SK-N-SH (cell line): ENCODE results near the gene ITSN1. TPM values are rescaled to one million over a fixed set of nuclear protein-coding genes. Genes with fewer than 3 reads are reported as not detected.
A peak's percentile ranks its signal among the peaks of the same experiment; 100 is the strongest.

Source experiments
- CTCF ChIA-PET: fragments of 300-600, 350-600 bp; formaldehyde crosslinking; extraction: SDS; loops from one replicate; lab custom pipeline; 2021; lab: Yijun Ruan, JAX
- POLR2A ChIA-PET: fragments of 350-600 bp; sonication (Branson Sonifier 250); formaldehyde crosslinking; extraction: SDS; loops from one replicate; lab custom pipeline; 2020; ENCODE audit warnings: antibody characterized with exemption, inconsistent platforms; lab: Yijun Ruan, JAX
- DNase-seq: peaks from one replicate; pipeline ENCODE4 v3.0.0; 2012
- H2AFZ ChIP-seq: fragments of 200-600 bp; sonication (generic); 2 replicates; pipeline ENCODE4 v1.8.1; 2016; ENCODE audit warnings: antibody characterized with exemption, mild to moderate bottlenecking, low read depth
- H3F3A ChIP-seq: fragments of 200-600 bp; sonication (generic); replicated peaks from 2 replicates; pipeline ENCODE3; 2016; ENCODE audit warnings: antibody characterized with exemption, mild to moderate bottlenecking; ENCODE audit not compliant: insufficient read depth
- H3K27ac ChIP-seq, 2 experiments: fragments of 200-500 bp in 1 of 2; fragments of 200-600 bp in 1 of 2; sonication (Bioruptor generic) in 1 of 2; sonication (generic), shearing (Covaris generic) in 1 of 2; 2 replicates each; pipeline versions ENCODE4 v1.5.1 to v1.6.1; 2014 to 2016; ENCODE audit warnings: low read depth in 2 of 2, inconsistent platforms in 1 of 2, low read length in 1 of 2, mild to moderate bottlenecking in 1 of 2, mixed read lengths in 1 of 2
- H3K27me3 ChIP-seq: fragments of 200-600 bp; sonication (generic), shearing (Covaris generic); 2 replicates; pipeline ENCODE4 v1.6.1; 2016; ENCODE audit warnings: mixed run types; ENCODE audit not compliant: insufficient read depth
- H3K36me3 ChIP-seq, 2 experiments: fragments of 200-500 bp in 1 of 2; fragments of 200-600 bp in 1 of 2; sonication (Bioruptor generic) in 1 of 2; sonication (generic) in 1 of 2; replicated peaks in 1 of 2; 2 replicates each; pipeline versions ENCODE3 to v1.5.1; 2014 to 2016; ENCODE audit warnings: low read length in 1 of 2, mild to moderate bottlenecking in 1 of 2; ENCODE audit not compliant: insufficient read depth in 2 of 2, control insufficient read depth in 1 of 2
- H3K4me1 ChIP-seq, 2 experiments: fragments of 200-500 bp in 1 of 2; fragments of 200-600 bp in 1 of 2; sonication (Bioruptor generic) in 1 of 2; sonication (generic), shearing (Covaris generic) in 1 of 2; 2 replicates each; pipeline versions ENCODE4 v1.5.1 to v1.6.1; 2014 to 2016; ENCODE audit warnings: low read depth in 1 of 2, low read length in 1 of 2, mixed run types in 1 of 2; ENCODE audit not compliant: insufficient read depth in 2 of 2, control insufficient read depth in 1 of 2
- H3K4me2 ChIP-seq: fragments of 200-600 bp; sonication (generic), shearing (Covaris generic); 2 replicates; pipeline ENCODE4 v1.6.1; 2017; ENCODE audit warnings: mixed run types
- H3K4me3 ChIP-seq, 2 experiments: fragments of 200-500 bp in 1 of 2; fragments of 200-600 bp in 1 of 2; sonication (Bioruptor generic) in 1 of 2; sonication (generic), shearing (Covaris generic) in 1 of 2; 2 replicates each; pipeline versions ENCODE4 v1.5.1 to v1.8.1; 2014 to 2016; ENCODE audit warnings: low read depth in 2 of 2, inconsistent platforms in 1 of 2, low read length in 1 of 2, mild to moderate bottlenecking in 1 of 2, mixed read lengths in 1 of 2, moderate library complexity in 1 of 2
- H3K79me2 ChIP-seq: fragments of 200-600 bp; sonication (generic); 2 replicates; pipeline ENCODE4 v1.8.1; 2017; ENCODE audit warnings: mild to moderate bottlenecking; ENCODE audit not compliant: insufficient read depth
- H3K9ac ChIP-seq: fragments of 200-600 bp; sonication (generic); 2 replicates; pipeline ENCODE4 v1.6.1; 2017; ENCODE audit warnings: mixed run types
- H3K9me2 ChIP-seq: fragments of 200-600 bp; sonication (generic); 2 replicates; pipeline ENCODE4 v1.6.1; 2017; ENCODE audit warnings: mixed run types
- H3K9me3 ChIP-seq: fragments of 200-600 bp; sonication (generic); 2 replicates; pipeline ENCODE4 v1.6.1; 2017; ENCODE audit warnings: mixed run types, mild to moderate bottlenecking, moderate library complexity
- H4K20me1 ChIP-seq: fragments of 200-600 bp; sonication (generic); 2 replicates; pipeline ENCODE4 v1.6.1; 2017; ENCODE audit warnings: mild to moderate bottlenecking, mixed run types; ENCODE audit not compliant: insufficient read depth
- CHD2 ChIP-seq: fragments of 150-350 bp; IDR thresholded peaks from 2 replicates; pipeline ENCODE4 v1.6.1; 2018; ENCODE audit warnings: low read length; ENCODE audit not compliant: partially characterized antibody
- CTCF ChIP-seq: fragments of 200-600 bp; sonication (generic); IDR thresholded peaks from 2 replicates; pipeline ENCODE4 v1.6.1; 2017; ENCODE audit warnings: antibody characterized with exemption, mild to moderate bottlenecking, moderate library complexity
- ELF1 ChIP-seq: IDR thresholded peaks from 2 replicates; pipeline ENCODE4 v1.4.0; 2012
- EZH2phosphoT487 ChIP-seq: fragments of 200-600 bp; sonication (generic); IDR thresholded peaks from 2 replicates; pipeline ENCODE4 v1.6.1; 2017; ENCODE audit warnings: low read depth, mixed run types, mild to moderate bottlenecking, antibody characterized with exemption, moderate library complexity, borderline replicate concordance
- FOSL2 ChIP-seq: IDR thresholded peaks from 2 replicates; pipeline ENCODE4 v1.4.0; 2012; ENCODE audit warnings: low read depth, mild to moderate bottlenecking, moderate library complexity, borderline replicate concordance
- FOXJ3 ChIP-seq: sonication (generic); formaldehyde crosslinking; IDR thresholded peaks from 2 replicates; pipeline ENCODE4 v1.5.1; 2020; ENCODE audit warnings: mild to moderate bottlenecking, missing genetic modification reagents
- JUND ChIP-seq: IDR thresholded peaks from 2 replicates; pipeline ENCODE4 v1.4.0; 2012
- MEF2A ChIP-seq: IDR thresholded peaks from 2 replicates; pipeline ENCODE4 v1.4.0; 2012; ENCODE audit warnings: low read depth, borderline replicate concordance
- NFIC ChIP-seq: IDR thresholded peaks from 2 replicates; pipeline ENCODE4 v1.4.0; 2012; ENCODE audit warnings: borderline replicate concordance
- PBX3 ChIP-seq: IDR thresholded peaks from 2 replicates; pipeline ENCODE4; 2012
- POLR2AphosphoS5 ChIP-seq: IDR thresholded peaks from 2 replicates; pipeline ENCODE4 v1.6.1; 2012; ENCODE audit warnings: low read depth, low read length
- TAF1 ChIP-seq: IDR thresholded peaks from 2 replicates; pipeline ENCODE4 v1.6.1; 2012; ENCODE audit warnings: low read depth, mild to moderate bottlenecking, low read length, moderate library complexity, borderline replicate concordance
- USF1 ChIP-seq: IDR thresholded peaks from 2 replicates; pipeline ENCODE4 v1.4.0; 2012; ENCODE audit warnings: low read depth, borderline replicate concordance
- YY1 ChIP-seq: IDR thresholded peaks from 2 replicates; pipeline ENCODE4 v1.4.0; 2012; ENCODE audit warnings: low read depth, mild to moderate bottlenecking
- WGBS: methylation state at CpG from one replicate; pipeline ENCODE4 v1.1.6; 2017; ENCODE audit warnings: low lambda C conversion rate; 5-methylcytosine and 5-hydroxymethylcytosine counted together
- polyA plus RNA-seq, 3 experiments: library from polyadenylated mRNA; depleted of rRNA; stranded (reverse); fragments of >200 nt; gene quantifications; 2 replicates each; pipeline ENCODE4 v1.2.3, GENCODE V29; 2012
- TF ChIP-seq, protein P1 (sequence below): IDR thresholded peaks from 2 replicates; pipeline ENCODE4 v1.4.0; 2012; ENCODE audit warnings: low read depth, borderline replicate concordance
- TF ChIP-seq, protein P2 (sequence below): fragments of 150-350 bp; IDR thresholded peaks from 2 replicates; pipeline ENCODE4 v1.6.1; 2016; ENCODE audit warnings: mild to moderate bottlenecking, low read depth, low read length

ITSN1 gene
- polyA plus RNA-seq, 1 of the 3 experiments (the other 2 are of a cell fraction), result 27.8 TPM

DNA sequence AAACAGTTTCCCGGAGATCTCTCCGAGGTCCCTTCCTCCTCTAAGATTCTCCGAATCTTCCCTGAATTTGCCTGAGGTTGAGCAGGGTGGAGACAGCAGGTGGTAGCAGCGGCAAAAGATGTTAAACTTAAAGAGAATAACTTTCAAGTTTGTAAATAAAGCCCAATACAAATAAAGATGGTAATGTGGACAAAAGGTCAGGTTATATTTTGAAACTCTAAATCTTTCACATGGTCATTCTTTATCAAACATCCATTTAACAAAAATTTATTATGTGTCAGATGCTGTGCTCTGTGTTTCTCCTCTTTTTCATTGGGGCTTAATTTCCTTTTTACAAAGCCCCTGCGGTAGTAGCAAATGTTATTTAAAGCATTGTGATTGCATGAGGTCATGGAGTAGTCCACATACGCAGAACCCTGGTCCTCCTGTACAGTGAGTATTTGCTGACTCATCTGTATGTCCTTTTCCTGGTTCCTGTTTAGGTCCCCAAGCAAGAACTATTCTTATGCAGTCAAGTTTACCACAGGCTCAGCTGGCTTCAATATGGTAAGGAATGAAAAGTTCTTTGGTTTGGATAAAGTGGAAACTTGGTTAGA, 119.2 kb downstream of the ITSN1 start (continued):
- TF ChIP-seq PBX3 (peak; percentile 62; the same call in 1 of the 2 replicates), ELF1 (peak; percentile 76), USF1 (no peak; the same call in 1 of the 2 replicates), FOXJ3 (CRISPR knock-in tag) (no peak), TAF1 (0 out of 2 replicates have a peak, but pooled peaks have one; percentile 8), YY1 (no peak), POLR2AphosphoS5 (no peak; the same call in 1 of the 2 replicates)
- TF ChIP-seq, protein P1, sequence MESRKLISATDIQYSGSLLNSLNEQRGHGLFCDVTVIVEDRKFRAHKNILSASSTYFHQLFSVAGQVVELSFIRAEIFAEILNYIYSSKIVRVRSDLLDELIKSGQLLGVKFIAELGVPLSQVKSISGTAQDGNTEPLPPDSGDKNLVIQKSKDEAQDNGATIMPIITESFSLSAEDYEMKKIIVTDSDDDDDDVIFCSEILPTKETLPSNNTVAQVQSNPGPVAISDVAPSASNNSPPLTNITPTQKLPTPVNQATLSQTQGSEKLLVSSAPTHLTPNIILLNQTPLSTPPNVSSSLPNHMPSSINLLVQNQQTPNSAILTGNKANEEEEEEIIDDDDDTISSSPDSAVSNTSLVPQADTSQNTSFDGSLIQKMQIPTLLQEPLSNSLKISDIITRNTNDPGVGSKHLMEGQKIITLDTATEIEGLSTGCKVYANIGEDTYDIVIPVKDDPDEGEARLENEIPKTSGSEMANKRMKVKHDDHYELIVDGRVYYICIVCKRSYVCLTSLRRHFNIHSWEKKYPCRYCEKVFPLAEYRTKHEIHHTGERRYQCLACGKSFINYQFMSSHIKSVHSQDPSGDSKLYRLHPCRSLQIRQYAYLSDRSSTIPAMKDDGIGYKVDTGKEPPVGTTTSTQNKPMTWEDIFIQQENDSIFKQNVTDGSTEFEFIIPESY, result no peak
- TF ChIP-seq, protein P2, sequence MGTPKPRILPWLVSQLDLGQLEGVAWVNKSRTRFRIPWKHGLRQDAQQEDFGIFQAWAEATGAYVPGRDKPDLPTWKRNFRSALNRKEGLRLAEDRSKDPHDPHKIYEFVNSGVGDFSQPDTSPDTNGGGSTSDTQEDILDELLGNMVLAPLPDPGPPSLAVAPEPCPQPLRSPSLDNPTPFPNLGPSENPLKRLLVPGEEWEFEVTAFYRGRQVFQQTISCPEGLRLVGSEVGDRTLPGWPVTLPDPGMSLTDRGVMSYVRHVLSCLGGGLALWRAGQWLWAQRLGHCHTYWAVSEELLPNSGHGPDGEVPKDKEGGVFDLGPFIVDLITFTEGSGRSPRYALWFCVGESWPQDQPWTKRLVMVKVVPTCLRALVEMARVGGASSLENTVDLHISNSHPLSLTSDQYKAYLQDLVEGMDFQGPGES, result no peak
- TF ChIP-seq, all 33 proteins: peak for 11

- Histone ChIP-seq H3K9me2 (no peaks in the 10 kb centered on the region), H3K27me3 (no peaks in the 10 kb centered on the region), H3K79me2 (peaks cover 4% of the 10 kb centered on the region; the same call in 1 of the 2 replicates), H3K36me3 (peaks cover 9 to 28% of the 10 kb centered on the region in 2 experiments), H3K9me3 (no peaks in the 10 kb centered on the region), H2AFZ (no peak overlapping the region), H4K20me1 (no peaks in the 10 kb centered on the region), H3F3A (peaks cover 46% of the 10 kb centered on the region), H3K27ac (peak overlapping the region in 1 of 2 experiments; percentile 93; a peak in 2 of 4 replicates), H3K9ac (no peak overlapping the region), H3K4me2 (peak overlapping the region; percentile 62; the same call in 1 of the 2 replicates), H3K4me1 (peaks cover 0 to 21% of the 10 kb centered on the region in 2 experiments; a peak in 1 of 4 replicates), H3K4me3 (no peak overlapping the region)
- 76% methylated on average over 9 of the region's 9 CpGs for WGBS
- CTCF ChIA-PET, result interaction anchor here (1.3 kb wide), 1 partner anchor 9 kb away, joined by 3 read pairs; no protein-coding TSS in a partner anchor
- DNase-seq, result no peak
- POLR2A ChIA-PET, result no interaction called here
- TF ChIP-seq MEF2A, result no peak
- TF ChIP-seq EZH2phosphoT487, result no peak
- no peak for TF ChIP-seq CTCF
- no peak for TF ChIP-seq JUND
- TF ChIP-seq, protein P2, result no peak
- no peak for TF ChIP-seq NFIC
- no peak for TF ChIP-seq FOSL2
- no peak for TF ChIP-seq USF1
- TF ChIP-seq, protein P1, result no peak
- TF ChIP-seq CHD2, result no peak
These were observed 120.7 kb downstream of the ITSN1 start for GRCh38 chr21:33762803-33763581.
